ENCODE measurements around the gene CHRD.
"Not testable (repeated sequence)": the region's sequence is repeated elsewhere in the genome, so short reads cannot be mapped to it uniquely, and the experiment has no call there.

CHRD gene

DNA sequence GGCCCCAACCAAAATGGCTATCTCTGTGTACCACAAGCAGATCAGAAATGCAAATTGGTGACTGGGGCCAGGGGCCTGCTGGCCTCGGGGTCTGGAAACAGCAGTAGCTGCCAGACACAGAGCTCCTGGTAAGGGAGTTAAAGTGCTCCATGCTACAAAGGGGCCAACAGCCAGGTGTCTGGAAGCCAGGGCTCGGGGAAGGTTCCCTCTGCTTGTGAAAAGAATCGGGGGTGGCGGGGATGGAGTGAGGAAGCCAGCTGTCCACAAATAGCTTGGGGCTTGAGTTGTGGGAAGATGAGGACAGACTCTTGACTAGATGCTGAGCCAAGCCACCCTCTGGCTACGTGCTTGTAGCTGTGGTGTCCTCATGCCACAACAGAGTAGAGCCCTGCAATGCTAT, 39.3 kb downstream of the CHRD start:
- DNase-seq (ENCODE audit: low read depth), result no peak

DNA sequence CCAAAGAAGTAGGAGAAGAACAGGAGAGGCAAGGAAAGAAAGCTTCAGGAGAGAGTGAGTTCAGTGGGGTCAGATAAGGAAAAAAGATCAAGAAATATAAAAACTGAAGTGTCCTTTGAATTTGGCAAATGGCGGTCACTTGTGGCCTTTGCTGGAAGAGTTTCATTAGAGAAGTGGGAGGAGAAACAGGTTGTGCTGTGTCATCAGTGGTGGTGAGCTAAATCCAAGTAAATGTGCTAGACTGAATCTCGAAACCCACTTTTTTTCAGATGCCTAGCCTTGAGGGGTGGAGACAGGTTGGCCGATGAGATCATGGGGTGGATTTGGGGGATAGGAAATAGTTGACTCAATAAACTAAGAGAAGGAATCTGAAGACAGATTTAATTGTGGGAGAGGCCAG, 43.7 kb downstream of the CHRD start:
- no peak for DNase-seq (ENCODE audit: low read depth)

GRCh38 chr3:184426691-184427141, 46.9 kb downstream of the CHRD start:
- DNase-seq (ENCODE audit: low read depth), result no peak

DNA sequence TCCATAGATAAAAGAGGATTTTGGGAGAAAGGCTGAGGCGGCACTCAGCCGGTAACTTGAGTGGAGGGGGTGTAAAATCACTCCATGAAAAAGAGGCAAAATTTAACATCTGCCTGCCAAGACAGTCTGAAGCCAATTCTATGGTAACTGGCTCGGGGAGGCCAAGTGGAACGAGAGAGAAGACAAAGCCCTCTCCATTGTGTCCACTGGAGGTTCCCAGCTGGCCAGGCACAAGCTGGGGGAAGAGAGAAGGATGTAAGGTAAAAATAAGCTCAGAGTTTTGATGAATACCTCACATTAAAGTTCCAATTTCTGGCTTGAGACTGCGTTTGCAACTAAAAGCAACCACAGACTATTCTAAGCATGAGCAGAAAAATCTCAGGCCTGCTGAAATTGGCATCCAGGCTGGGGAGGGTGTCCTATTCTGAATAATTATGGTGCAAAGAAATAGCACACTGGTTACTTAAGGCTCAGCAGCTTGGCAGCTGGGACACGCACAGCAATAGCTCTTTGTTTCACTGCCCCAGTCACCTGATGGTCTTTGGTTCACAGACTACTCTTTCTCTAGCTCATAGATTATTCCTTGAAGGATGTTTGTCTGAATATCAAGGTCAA, 48.8 kb downstream of the CHRD start:
- DNase-seq (ENCODE audit: low read depth), result peak; percentile 7

- no peak for DNase-seq (ENCODE audit: low read depth)
Measured at GRCh38 chr3:184429786-184430185, 49.9 kb downstream of the CHRD start.

GRCh38 chr3:184430940-184431339, 51.1 kb downstream of the CHRD start:
- DNase-seq (ENCODE audit: low read depth), result no peak

DNA sequence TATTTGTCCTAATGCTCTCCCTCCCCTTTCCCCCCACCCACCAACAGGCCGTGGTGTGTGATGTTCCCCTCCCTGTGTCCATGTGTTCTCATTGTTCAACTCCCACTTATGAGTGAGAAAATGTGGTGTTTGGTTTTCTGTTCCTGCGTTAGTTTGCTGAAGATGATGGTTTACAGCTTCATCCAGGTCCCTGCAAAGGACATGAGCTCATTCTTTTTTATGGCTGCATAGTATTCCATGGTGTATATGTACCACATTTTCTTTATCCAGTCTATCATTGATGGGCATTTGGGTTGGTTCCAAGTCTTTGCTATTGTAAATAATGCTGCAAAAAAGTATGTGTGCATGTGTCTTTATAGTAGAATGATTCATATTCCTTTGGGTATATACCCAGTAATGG, 53.3 kb downstream of the CHRD start:
- DNase-seq (ENCODE audit: low read depth), result not testable (repeated sequence)

DNA sequence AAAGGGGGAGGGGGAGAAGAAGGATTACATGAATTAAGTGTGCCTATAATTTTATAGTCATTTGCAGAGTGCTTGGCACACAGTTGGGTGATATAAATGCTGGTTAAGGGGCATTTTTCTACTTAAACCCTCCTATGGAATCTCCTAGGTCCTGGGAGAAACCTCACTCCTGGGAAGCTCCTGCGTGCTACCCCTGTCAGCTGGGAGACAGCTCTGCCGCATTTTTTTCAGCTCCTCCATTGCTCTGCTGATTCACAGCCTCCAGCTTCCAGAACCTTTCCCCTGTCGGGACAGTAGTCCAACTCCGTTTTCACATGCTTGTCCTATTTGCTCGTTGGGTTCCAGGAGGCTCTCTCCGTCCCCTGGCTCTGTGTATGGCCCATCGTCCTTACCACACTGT, 59.2 kb downstream of the CHRD start:
- DNase-seq (ENCODE audit: low read depth), result no peak

Measured in EH (cell line).